ENCODE data around the gene NHERF2. TPM values are rescaled to one million over a fixed set of nuclear protein-coding genes. Genes with fewer than 3 reads are reported as not detected.

Gene NHERF2
- total RNA-seq, 1 donor from 2014 or later: 3.0 TPM

- Mint-ChIP-seq H3K27ac (no peak within 1 kb of the TSS), H3K4me1 (peaks cover 16% of the 10 kb centered on the region), H3K27me3 (ENCODE audit: insufficient read depth, low read depth) (peaks cover 36% of the 10 kb centered on the region), H3K36me3 (no peaks in the 10 kb centered on the region), H3K4me3 (peak within 1 kb of the TSS; percentile 71), H3K9me3 (no peaks in the 10 kb centered on the region)
- H3K27ac ChIP-seq: no peak within 1 kb of the TSS
- no peaks in the 10 kb centered on the region for H3K9me3 ChIP-seq (ENCODE audit: low read depth)
- TF ChIP-seq EZH2phosphoT487 (IDR thresholded peaks at IDR 0.05): no peak
- no peak for TF ChIP-seq EZH2 (IDR thresholded peaks at IDR 0.05)
- TF ChIP-seq CTCF (IDR thresholded peaks at IDR 0.05): no peak
- H3F3A ChIP-seq (ENCODE audit: low read depth): peaks cover 4% of the 10 kb centered on the region
- no peak within 1 kb of the TSS for H3K9ac ChIP-seq
- peak within 1 kb of the TSS; percentile 94 for H2AFZ ChIP-seq (replicated peaks)
- DNase-seq (ENCODE audit: low spot score): peak; percentile 56
- peak within 1 kb of the TSS; percentile 85 for H3K4me2 ChIP-seq
- no peaks in the 10 kb centered on the region for H3K36me3 ChIP-seq
- peaks cover 83% of the 10 kb centered on the region for H3K27me3 ChIP-seq
- no peaks in the 10 kb centered on the region for H3K79me2 ChIP-seq (ENCODE audit: low read depth)
- peak within 1 kb of the TSS; percentile 44 for H3K4me3 ChIP-seq
- no peaks in the 10 kb centered on the region for H4K20me1 ChIP-seq (ENCODE audit: low read depth)
- peaks cover 13% of the 10 kb centered on the region for H3K4me1 ChIP-seq
Measured at GRCh38 chr16:2019518-2019920, 7.2 kb upstream of the NHERF2 start, which contains the start of gene NPW. NPW (plus strand) TSS chr16:2019785.

GRCh38 chr16:2019921-2020831 lies 6.5 kb upstream of the NHERF2 start:
- peaks cover 13% of the 10 kb centered on the region for H3K4me1 ChIP-seq
- H3K36me3 Mint-ChIP-seq: no peaks in the 10 kb centered on the region
- peaks cover 16% of the 10 kb centered on the region for H3K4me1 Mint-ChIP-seq
- H3K27me3 ChIP-seq: peaks cover 90% of the 10 kb centered on the region
- H2AFZ ChIP-seq (replicated peaks): peak overlapping the region; percentile 94
- no peaks in the 10 kb centered on the region for H3K9me3 Mint-ChIP-seq
- peak; percentile 70 for DNase-seq (ENCODE audit: low spot score)
- no peak overlapping the region for H3K27ac Mint-ChIP-seq
- peak overlapping the region; percentile 85 for H3K4me2 ChIP-seq
- H3K36me3 ChIP-seq: no peaks in the 10 kb centered on the region
- H3K4me3 ChIP-seq: peak overlapping the region; percentile 44
- peaks cover 4% of the 10 kb centered on the region for H3F3A ChIP-seq (ENCODE audit: low read depth)
- no peaks in the 10 kb centered on the region for H3K9me3 ChIP-seq (ENCODE audit: low read depth)
- TF ChIP-seq EZH2 (IDR thresholded peaks at IDR 0.05) (peak; percentile 91), CTCF (IDR thresholded peaks at IDR 0.05) (no peak), EZH2phosphoT487 (IDR thresholded peaks at IDR 0.05) (peak; percentile 89)
- peak overlapping the region; percentile 71 for H3K4me3 Mint-ChIP-seq
- peaks cover 39% of the 10 kb centered on the region for H3K27me3 Mint-ChIP-seq (ENCODE audit: insufficient read depth, low read depth)
- no peaks in the 10 kb centered on the region for H3K79me2 ChIP-seq (ENCODE audit: low read depth)
- no peak overlapping the region for H3K9ac ChIP-seq
- H4K20me1 ChIP-seq (ENCODE audit: low read depth): no peaks in the 10 kb centered on the region
- no peak overlapping the region for H3K27ac ChIP-seq

GRCh38 chr16:2022723-2023091 lies 4.0 kb upstream of the NHERF2 start:
- TF ChIP-seq CTCF (IDR thresholded peaks at IDR 0.05) (no peak), EZH2phosphoT487 (IDR thresholded peaks at IDR 0.05) (no peak), EZH2 (IDR thresholded peaks at IDR 0.05) (no peak)
- H4K20me1 ChIP-seq (ENCODE audit: low read depth): no peaks in the 10 kb centered on the region
- DNase-seq (ENCODE audit: low spot score): peak; percentile 74
- H3K27ac ChIP-seq: no peak overlapping the region
- H3F3A ChIP-seq (ENCODE audit: low read depth): peaks cover 17% of the 10 kb centered on the region
- no peak overlapping the region for H3K9ac ChIP-seq
- peak overlapping the region; percentile 85 for H3K4me2 ChIP-seq
- H3K9me3 ChIP-seq (ENCODE audit: low read depth): no peaks in the 10 kb centered on the region
- peaks cover 19% of the 10 kb centered on the region for H3K4me1 ChIP-seq
- H3K4me3 ChIP-seq: peak overlapping the region; percentile 45
- Mint-ChIP-seq H3K27ac (no peak overlapping the region), H3K9me3 (no peaks in the 10 kb centered on the region), H3K4me3 (peak overlapping the region; percentile 80), H3K27me3 (ENCODE audit: insufficient read depth, low read depth) (peaks cover 42% of the 10 kb centered on the region), H3K4me1 (peaks cover 22% of the 10 kb centered on the region), H3K36me3 (no peaks in the 10 kb centered on the region)
- H3K27me3 ChIP-seq: peaks cover 97% of the 10 kb centered on the region
- peak overlapping the region; percentile 83 for H2AFZ ChIP-seq (replicated peaks)
- no peaks in the 10 kb centered on the region for H3K36me3 ChIP-seq
- H3K79me2 ChIP-seq (ENCODE audit: low read depth): no peaks in the 10 kb centered on the region
